Measurements from ENCODE around the gene IL4R.

Gene IL4R

GRCh38 chr16:27389272-27389961 is 75.6 kb downstream of the IL4R start:
- H3F3A ChIP-seq (ENCODE audit: control insufficient read depth, insufficient read depth): no peaks in the 10 kb centered on the region
- H3K27ac ChIP-seq (ENCODE audit: low read depth, low read length): no peak overlapping the region
- H4K20me1 ChIP-seq (ENCODE audit: control insufficient read depth, insufficient read depth, low read depth, low read length): no peaks in the 10 kb centered on the region
- H3K27me3 ChIP-seq (ENCODE audit: control insufficient read depth, low read length): peaks cover 8% of the 10 kb centered on the region; the same call in 1 of the 2 replicates
- H3K9me3 ChIP-seq (ENCODE audit: control insufficient read depth, insufficient read depth, low read length): peaks cover 20% of the 10 kb centered on the region
- no peak overlapping the region for H3K4me3 ChIP-seq (ENCODE audit: low read length)
- TF ChIP-seq EZH2phosphoT487 (IDR thresholded peaks at IDR 0.05; ENCODE audit: borderline replicate concordance, low read length): no peak
- no peak for TF ChIP-seq CTCF (IDR thresholded peaks at IDR 0.05; ENCODE audit: low read depth, low read length, poor library complexity, severe bottlenecking)
- H3K4me2 ChIP-seq (ENCODE audit: low read length): no peak overlapping the region
- H3K79me2 ChIP-seq (ENCODE audit: control insufficient read depth, low read length): no peaks in the 10 kb centered on the region
- H3K4me1 ChIP-seq (ENCODE audit: control insufficient read depth, low read length): peaks cover 5% of the 10 kb centered on the region
- no peaks in the 10 kb centered on the region for H3K9me2 ChIP-seq (replicated peaks; ENCODE audit: control insufficient read depth, low read length)
- no peaks in the 10 kb centered on the region for H3K36me3 ChIP-seq (ENCODE audit: control insufficient read depth, low read length)

GRCh38 chr16:27390151-27390550 is 76.4 kb downstream of the IL4R start:
- Histone ChIP-seq H3K4me2 (ENCODE audit: low read length) (no peak overlapping the region), H3K4me3 (ENCODE audit: low read length) (no peak overlapping the region), H3K4me1 (ENCODE audit: control insufficient read depth, low read length) (0 out of 2 replicates have a peak, but pooled peaks cover 3% of the 10 kb centered on the region), H3K79me2 (ENCODE audit: control insufficient read depth, low read length) (no peaks in the 10 kb centered on the region), H3K36me3 (ENCODE audit: control insufficient read depth, low read length) (no peaks in the 10 kb centered on the region), H3F3A (ENCODE audit: control insufficient read depth, insufficient read depth) (0 out of 2 replicates have a peak, but pooled peaks cover 2% of the 10 kb centered on the region), H3K27me3 (ENCODE audit: control insufficient read depth, low read length) (peaks cover 5% of the 10 kb centered on the region; the same call in 1 of the 2 replicates), H3K27ac (ENCODE audit: low read depth, low read length) (no peak overlapping the region), H3K9me2 (replicated peaks; ENCODE audit: control insufficient read depth, low read length) (no peaks in the 10 kb centered on the region), H3K9me3 (ENCODE audit: control insufficient read depth, insufficient read depth, low read length) (peaks cover 15% of the 10 kb centered on the region; the same call in 1 of the 2 replicates), H4K20me1 (ENCODE audit: control insufficient read depth, insufficient read depth, low read depth, low read length) (no peaks in the 10 kb centered on the region)
- no peak for TF ChIP-seq CTCF (IDR thresholded peaks at IDR 0.05; ENCODE audit: low read depth, low read length, poor library complexity, severe bottlenecking)
- no peak for TF ChIP-seq EZH2phosphoT487 (IDR thresholded peaks at IDR 0.05; ENCODE audit: borderline replicate concordance, low read length)

GRCh38 chr16:27392671-27393070 is 78.9 kb downstream of the IL4R start:
- H3K27ac ChIP-seq (ENCODE audit: low read depth, low read length): no peak overlapping the region
- H3K9me3 ChIP-seq (ENCODE audit: control insufficient read depth, insufficient read depth, low read length): peaks cover 22% of the 10 kb centered on the region
- no peak overlapping the region for H3K4me2 ChIP-seq (ENCODE audit: low read length)
- H4K20me1 ChIP-seq (ENCODE audit: control insufficient read depth, insufficient read depth, low read depth, low read length): no peaks in the 10 kb centered on the region
- H3K79me2 ChIP-seq (ENCODE audit: control insufficient read depth, low read length): no peaks in the 10 kb centered on the region
- no peak overlapping the region for H3K4me3 ChIP-seq (ENCODE audit: low read length)
- peaks cover 5% of the 10 kb centered on the region; the same call in 1 of the 2 replicates for H3K27me3 ChIP-seq (ENCODE audit: control insufficient read depth, low read length)
- TF ChIP-seq EZH2phosphoT487 (IDR thresholded peaks at IDR 0.05; ENCODE audit: borderline replicate concordance, low read length) (no peak), CTCF (IDR thresholded peaks at IDR 0.05; ENCODE audit: low read depth, low read length, poor library complexity, severe bottlenecking) (no peak)
- H3K9me2 ChIP-seq (replicated peaks; ENCODE audit: control insufficient read depth, low read length): no peaks in the 10 kb centered on the region
- H3K36me3 ChIP-seq (ENCODE audit: control insufficient read depth, low read length): no peaks in the 10 kb centered on the region
- peaks cover 16% of the 10 kb centered on the region for H3K4me1 ChIP-seq (ENCODE audit: control insufficient read depth, low read length)
- H3F3A ChIP-seq (ENCODE audit: control insufficient read depth, insufficient read depth): peaks cover 13% of the 10 kb centered on the region

Data from DOHH2 (cell line).